Measurements from ENCODE around the gene PLD5.

DNA sequence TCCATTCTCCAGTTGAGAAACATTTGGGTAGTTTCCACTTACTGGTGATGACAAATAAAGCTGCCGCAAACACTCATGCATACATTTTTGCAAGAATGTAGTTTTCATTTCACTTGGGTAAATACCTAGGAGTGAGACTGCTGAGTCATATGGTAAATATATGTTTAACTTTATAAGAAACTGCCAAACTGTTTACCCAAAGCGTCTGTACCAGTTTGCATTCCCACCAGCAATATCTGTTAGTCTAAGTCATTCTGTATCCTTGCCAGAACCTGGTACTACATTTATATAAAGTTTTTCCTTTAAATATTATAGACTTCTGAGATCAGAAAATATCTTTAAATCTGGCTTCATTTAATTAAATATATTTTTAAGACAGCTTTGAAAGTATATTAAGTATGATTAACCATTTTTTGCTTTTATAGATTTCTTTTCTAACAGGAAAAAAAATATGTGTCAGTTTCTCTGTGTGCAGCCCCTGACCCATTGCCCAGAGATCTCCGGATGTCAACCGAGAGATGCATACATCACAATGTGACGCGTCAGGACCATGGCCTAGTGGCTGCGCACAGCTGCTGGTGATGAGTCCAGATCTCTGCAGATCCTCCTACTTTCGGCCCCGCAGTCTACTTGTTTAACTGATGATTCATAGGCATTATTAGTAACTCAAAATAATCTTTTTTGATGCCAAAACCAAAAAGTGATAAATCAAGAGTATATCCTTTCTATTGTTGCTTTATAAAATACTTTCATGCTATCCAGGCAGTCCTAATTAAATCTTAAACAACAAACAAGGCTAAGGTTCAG, 298.5 kb downstream of the PLD5 start:
- TF ChIP-seq, protein P1, sequence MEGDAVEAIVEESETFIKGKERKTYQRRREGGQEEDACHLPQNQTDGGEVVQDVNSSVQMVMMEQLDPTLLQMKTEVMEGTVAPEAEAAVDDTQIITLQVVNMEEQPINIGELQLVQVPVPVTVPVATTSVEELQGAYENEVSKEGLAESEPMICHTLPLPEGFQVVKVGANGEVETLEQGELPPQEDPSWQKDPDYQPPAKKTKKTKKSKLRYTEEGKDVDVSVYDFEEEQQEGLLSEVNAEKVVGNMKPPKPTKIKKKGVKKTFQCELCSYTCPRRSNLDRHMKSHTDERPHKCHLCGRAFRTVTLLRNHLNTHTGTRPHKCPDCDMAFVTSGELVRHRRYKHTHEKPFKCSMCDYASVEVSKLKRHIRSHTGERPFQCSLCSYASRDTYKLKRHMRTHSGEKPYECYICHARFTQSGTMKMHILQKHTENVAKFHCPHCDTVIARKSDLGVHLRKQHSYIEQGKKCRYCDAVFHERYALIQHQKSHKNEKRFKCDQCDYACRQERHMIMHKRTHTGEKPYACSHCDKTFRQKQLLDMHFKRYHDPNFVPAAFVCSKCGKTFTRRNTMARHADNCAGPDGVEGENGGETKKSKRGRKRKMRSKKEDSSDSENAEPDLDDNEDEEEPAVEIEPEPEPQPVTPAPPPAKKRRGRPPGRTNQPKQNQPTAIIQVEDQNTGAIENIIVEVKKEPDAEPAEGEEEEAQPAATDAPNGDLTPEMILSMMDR (IDR thresholded peaks at IDR 0.05; ENCODE audit: extremely low read depth in 1 of 2, insufficient read depth in 1 of 2, low read depth in 1 of 2, low read length in 2 of 2) = no peak
- no peak for TF ChIP-seq POLR2A (IDR thresholded peaks at IDR 0.05; ENCODE audit: low read depth, low read length)
- no peak for TF ChIP-seq EZH2 (IDR thresholded peaks at IDR 0.05; ENCODE audit: borderline replicate concordance, low read depth, low read length, severe bottlenecking)
- TF ChIP-seq, protein P2, sequence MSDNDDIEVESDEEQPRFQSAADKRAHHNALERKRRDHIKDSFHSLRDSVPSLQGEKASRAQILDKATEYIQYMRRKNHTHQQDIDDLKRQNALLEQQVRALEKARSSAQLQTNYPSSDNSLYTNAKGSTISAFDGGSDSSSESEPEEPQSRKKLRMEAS (IDR thresholded peaks at IDR 0.05; ENCODE audit: insufficient read depth, insufficient read length) = no peak

Measured in endothelial cell of umbilical vein (primary cell).